NCI-H2107 (cell line): ENCODE results near the gene ZMYND19.
A peak's percentile ranks its signal among the peaks of the same experiment; 100 is the strongest.
"Not testable (repeated sequence)": the region's sequence is repeated elsewhere in the genome, so short reads cannot be mapped to it uniquely, and the experiment has no call there.

Source experiments
- DNase-seq: peaks from one replicate; lab custom pipeline; 2025; lab: John Stamatoyannopoulos, UW

The ZMYND19 gene

GRCh38 chr9:137614631-137615386 lies 24.5 kb upstream of the ZMYND19 start:
- no peak for DNase-seq

- DNase-seq: no peak
Measured at GRCh38 chr9:137613738-137614523, 23.6 kb upstream of the ZMYND19 start.

- DNase-seq: no peak
Measured at GRCh38 chr9:137613259-137613658, 22.9 kb upstream of the ZMYND19 start.

GRCh38 chr9:137612741-137613142 lies 22.4 kb upstream of the ZMYND19 start:
- no peak for DNase-seq

GRCh38 chr9:137611623-137612609 lies 21.6 kb upstream of the ZMYND19 start:
- DNase-seq: peak; percentile 70

GRCh38 chr9:137610944-137611343 lies 20.6 kb upstream of the ZMYND19 start:
- DNase-seq: no peak

- DNase-seq: no peak
Measured at GRCh38 chr9:137607141-137607857, 17.0 kb upstream of the ZMYND19 start.

GRCh38 chr9:137606734-137607138 lies 16.4 kb upstream of the ZMYND19 start:
- no peak for DNase-seq

GRCh38 chr9:137606005-137606621 lies 15.8 kb upstream of the ZMYND19 start:
- DNase-seq: peak; percentile 50

GRCh38 chr9:137605121-137606004 lies 15.1 kb upstream of the ZMYND19 start, which contains the start of gene ARRDC1:
Gene ARRDC1 (plus strand): TSS chr9:137605686. CDS start chr9:137605718, 32 bp downstream.
- peak; percentile 91 for DNase-seq

- DNase-seq: no peak
Measured at GRCh38 chr9:137604345-137605086, 14.2 kb upstream of the ZMYND19 start.

- DNase-seq: no peak
Measured at GRCh38 chr9:137603879-137604278, 13.6 kb upstream of the ZMYND19 start.

- no peak for DNase-seq
Measured at GRCh38 chr9:137602661-137603060, 12.3 kb upstream of the ZMYND19 start.

GRCh38 chr9:137598943-137599342 lies 8.6 kb upstream of the ZMYND19 start:
- DNase-seq: no peak

GRCh38 chr9:137596577-137596976 lies 6.3 kb upstream of the ZMYND19 start:
- not testable (repeated sequence) for DNase-seq

GRCh38 chr9:137593176-137593575 lies 2.9 kb upstream of the ZMYND19 start:
- peak; percentile 63 for DNase-seq

- no peak for DNase-seq
Measured at GRCh38 chr9:137592767-137593166, 2.5 kb upstream of the ZMYND19 start.

- DNase-seq: no peak
Measured at GRCh38 chr9:137590123-137590468, 216 bp downstream of the ZMYND19 start.

GRCh38 chr9:137589441-137590122 lies 730 bp downstream of the ZMYND19 start:
- DNase-seq: no peak
